Left renal pelvis (tissue), 4 donors: ENCODE data around the gene IFT81. TPM values are rescaled to one million over a fixed set of nuclear protein-coding genes. Genes with fewer than 3 reads are reported as not detected.

Source experiments
- DNase-seq, 4 donors: peaks; one replicate each; pipeline ENCODE4 v3.0.0-alpha.2; 2013; ENCODE audit warnings: low read depth in 4 of 4, low spot score in 3 of 4
- polyA plus RNA-seq, 4 donors: library from polyadenylated mRNA; unstranded; fragments of 120-200 nt; gene quantifications; one replicate each; pipeline ENCODE4 v1.2.1, GENCODE V29; 2013; ENCODE audit not compliant: insufficient read length in 4 of 4

The IFT81 gene
- polyA plus RNA-seq, 4 donors, result 26.6 to 60.4 (median 49.5) TPM

DNA sequence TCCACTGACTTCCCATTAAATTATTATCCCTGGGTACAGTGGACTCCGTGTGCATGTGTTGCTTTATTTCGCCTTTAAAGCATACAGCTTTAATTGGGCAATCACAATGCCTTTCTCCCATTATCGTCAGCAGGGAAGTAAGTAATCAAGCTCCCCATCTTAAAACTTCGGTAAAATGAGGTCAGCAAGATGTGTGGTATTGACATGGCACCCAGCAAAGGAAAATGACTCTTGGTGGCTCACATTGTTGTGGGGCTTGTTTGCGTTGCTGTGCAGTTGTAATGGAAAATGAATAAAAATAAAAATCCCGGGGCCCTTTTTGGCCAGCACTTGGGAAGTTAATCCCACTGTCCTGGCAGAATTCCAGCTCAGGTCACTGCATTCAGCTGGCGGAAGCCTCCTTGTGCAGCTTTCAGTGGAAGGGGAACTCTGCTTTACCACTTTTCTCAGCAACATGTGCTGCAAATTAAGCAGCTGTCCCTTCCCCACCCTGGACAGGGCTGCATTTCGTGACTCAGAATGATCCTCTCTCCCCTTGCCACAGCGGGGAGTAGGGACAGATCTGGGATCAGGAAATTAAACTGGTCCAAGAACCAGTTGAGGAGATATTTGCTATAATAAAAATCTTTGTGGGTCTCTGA lies 142.9 kb downstream of the IFT81 start:
- no peak for DNase-seq

Other genes with a start within 250 kb of the IFT81 start
- gene GLTP, start 243.8 kb upstream of the IFT81 start, polyA plus RNA-seq, result 10 to 100 TPM; 23.9 to 43.6 (median 35.6) TPM
- gene TCHP, start 224.1 kb upstream of the IFT81 start, polyA plus RNA-seq, result 10 to 100 TPM; 20.8 to 30.0 (median 22.1) TPM
- 10 to 100 TPM; 35.2 to 48.1 (median 40.1) TPM for gene GIT2, start 128.0 kb upstream of the IFT81 start, polyA plus RNA-seq
- 10 to 100 TPM; 34.2 to 45.9 (median 43.6) TPM for gene ANKRD13A, start 124.9 kb upstream of the IFT81 start, polyA plus RNA-seq
- gene C12orf76, start 75.8 kb upstream of the IFT81 start, polyA plus RNA-seq, result 10 to 100 TPM; 23.7 to 39.9 (median 31.3) TPM
- gene ATP2A2, start 156.9 kb downstream of the IFT81 start, polyA plus RNA-seq, result 100 to 1,000 TPM; 114 to 176 (median 150) TPM